Activated CD4-positive, alpha-beta memory T cell treated with anti-CD3 and anti-CD28 coated beads, Interleukin-2, amount 10 ng/mL, durations not matched to agents 7 days and 5 days (primary cell): ENCODE results near the gene CENPVL1. TPM values are rescaled to one million over a fixed set of nuclear protein-coding genes. Genes with fewer than 3 reads are reported as not detected.
"Not testable (repeated sequence)": the region's sequence is repeated elsewhere in the genome, so short reads cannot be mapped to it uniquely, and the experiment has no call there.

Experiments used
- CTCF ChIA-PET: fragments of 350-600 bp; sonication (Branson Sonifier 250); formaldehyde crosslinking; loops from one replicate; lab custom pipeline; 2021; ENCODE audit warnings: antibody characterized with exemption, inconsistent platforms; lab: Charles Lee
- POLR2A ChIA-PET: fragments of 350-600 bp; sonication (Branson Sonifier 250); formaldehyde crosslinking; loops from one replicate; lab custom pipeline; 2021; ENCODE audit warnings: antibody characterized with exemption; lab: Charles Lee
- DNase-seq: peaks from one replicate; pipeline ENCODE4 v3.0.0-alpha.2; 2020
- H3K27ac Mint-ChIP-seq: one replicate; pipeline ENCODE4 v1.8.0; 2021; ENCODE audit warnings: mild to moderate bottlenecking, mixed read lengths
- H3K27me3 Mint-ChIP-seq: one replicate; pipeline ENCODE4 v1.8.0; 2021; ENCODE audit warnings: mixed read lengths
- H3K36me3 Mint-ChIP-seq: one replicate; pipeline ENCODE4 v1.8.0; 2021; ENCODE audit warnings: low read depth, mixed read lengths
- H3K4me1 Mint-ChIP-seq: one replicate; pipeline ENCODE4 v1.8.0; 2021; ENCODE audit warnings: mixed read lengths
- H3K4me3 Mint-ChIP-seq: one replicate; pipeline ENCODE4 v1.8.0; 2021; ENCODE audit warnings: mild to moderate bottlenecking, mixed read lengths
- H3K9me3 Mint-ChIP-seq: one replicate; pipeline ENCODE4 v1.8.0; 2021; ENCODE audit warnings: mixed read lengths
- total RNA-seq, 2 experiments: library from RNA; stranded (reverse); gene quantifications; one replicate each; pipeline ENCODE4 v1.2.3, GENCODE V29; 2021

CENPVL1 gene
- not detected for total RNA-seq

- H3K9me3 Mint-ChIP-seq, H3K27me3 Mint-ChIP-seq, CTCF ChIA-PET, H3K27ac Mint-ChIP-seq, H3K4me1 Mint-ChIP-seq, POLR2A ChIA-PET, H3K36me3 Mint-ChIP-seq, H3K4me3 Mint-ChIP-seq, DNase-seq: not testable (repeated sequence)
Observed at GRCh38 chrX:51710277-51711164, at the start of gene CENPVL1. Gene CENPVL1, plus strand, starts transcription at chrX:51710512. Its CDS starts 0 bp downstream, at chrX:51710512.

DNA sequence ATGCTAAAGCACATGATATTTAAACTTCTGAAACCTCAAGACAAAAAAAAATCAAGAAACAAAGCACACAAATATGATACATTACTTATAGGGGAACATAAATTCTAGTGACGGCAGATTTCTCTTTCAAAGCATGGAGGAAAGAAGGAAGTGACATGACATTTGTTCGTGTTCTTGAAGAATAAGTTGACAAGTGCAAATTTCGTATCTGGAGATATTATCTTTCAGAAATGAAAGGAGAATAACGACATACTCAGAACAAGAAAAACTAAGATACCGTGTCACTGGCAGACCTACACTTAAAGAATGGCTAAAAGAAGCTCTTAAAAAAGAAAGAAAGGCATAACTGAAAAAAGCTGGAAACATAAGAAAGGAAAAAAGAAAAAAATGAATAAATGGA lies 44.3 kb upstream of the CENPVL1 start:
- Mint-ChIP-seq H3K27me3 (no peaks in the 10 kb centered on the region), H3K36me3 (no peaks in the 10 kb centered on the region), H3K27ac (no peak overlapping the region), H3K4me3 (no peak overlapping the region), H3K9me3 (no peaks in the 10 kb centered on the region), H3K4me1 (peaks cover 5% of the 10 kb centered on the region)
- ChIA-PET CTCF (no interaction called here), POLR2A (no interaction called here)
- DNase-seq: no peak

DNA sequence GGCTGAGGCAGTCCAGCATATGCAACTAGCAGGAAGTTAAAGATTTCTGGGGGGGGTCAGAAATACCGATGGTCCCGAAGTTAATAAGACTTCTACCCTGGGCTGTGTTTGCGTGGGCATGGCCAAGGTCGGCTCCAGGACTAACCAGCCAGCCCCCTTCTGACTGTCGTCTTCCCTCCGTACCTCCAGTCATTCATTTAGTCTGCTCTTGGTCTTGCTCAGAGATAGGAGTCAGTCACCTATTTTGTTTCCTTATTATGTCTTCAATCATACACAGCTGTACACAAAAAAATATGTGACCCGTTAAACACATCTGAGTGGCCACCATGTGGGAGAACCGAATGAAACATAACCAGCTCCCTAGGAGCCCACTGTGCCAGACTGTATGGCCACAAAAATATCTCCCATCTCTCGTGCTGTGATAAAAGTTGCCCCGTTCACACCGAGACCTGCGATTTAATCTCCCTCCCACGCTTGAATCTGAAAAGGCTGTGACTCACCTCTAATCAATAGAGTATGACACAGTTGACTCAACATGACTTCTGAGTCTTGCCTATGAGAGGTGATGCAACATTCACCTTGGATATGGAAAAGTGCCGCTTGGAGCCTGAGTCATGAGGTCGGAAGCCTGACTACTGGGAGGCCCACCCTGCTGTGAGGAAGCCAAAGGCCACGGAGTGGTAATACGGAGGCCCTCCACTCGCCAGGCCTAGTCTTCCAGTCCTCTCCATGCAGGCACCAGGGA lies 30.5 kb upstream of the CENPVL1 start:
- not testable (repeated sequence) for H3K27ac Mint-ChIP-seq

DNA sequence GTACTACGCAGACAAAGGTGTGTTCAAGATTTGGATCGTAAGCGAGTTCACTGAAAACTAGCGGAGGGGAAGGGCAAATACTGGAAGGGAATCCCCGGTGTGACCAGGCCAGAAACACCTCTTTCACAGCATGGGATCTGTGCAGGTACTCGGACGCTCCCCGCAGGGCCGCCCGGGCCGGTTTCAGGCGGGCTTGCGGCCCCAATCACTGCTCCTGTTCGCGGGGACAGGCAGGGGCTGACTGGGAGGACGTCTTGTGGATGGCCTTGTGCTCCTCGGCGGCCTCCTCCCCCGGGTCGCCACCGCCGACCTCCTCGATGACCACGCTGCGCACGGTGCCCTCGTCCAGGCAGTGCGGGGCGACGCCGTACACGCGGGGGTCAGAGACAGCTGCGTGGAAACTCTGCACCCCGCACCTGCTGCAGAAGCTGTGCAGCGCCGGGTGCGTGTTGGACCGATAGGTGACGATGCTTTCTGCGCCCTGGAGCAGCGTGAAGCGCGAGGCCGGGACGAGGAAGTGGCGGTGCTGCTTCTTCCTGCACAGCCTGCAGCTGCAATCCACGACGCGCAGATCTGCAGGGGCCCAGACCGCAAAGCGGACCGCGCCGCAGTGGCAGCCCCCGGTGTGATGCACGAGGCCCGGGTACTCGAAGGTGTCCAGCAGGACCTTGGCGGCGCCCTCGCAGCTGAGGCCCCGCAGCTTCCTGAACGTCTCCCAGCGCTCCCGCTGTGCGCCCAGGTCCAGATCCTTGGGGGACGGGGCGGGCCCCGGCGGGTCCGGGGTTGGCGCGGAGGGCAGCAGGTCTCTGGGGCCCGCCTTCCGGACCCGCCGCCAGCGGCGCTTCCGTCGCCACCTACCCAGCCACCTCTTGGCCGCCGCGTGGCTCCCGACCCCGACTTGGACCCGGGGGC lies 28.2 kb upstream of the CENPVL1 start:
- H3K9me3 Mint-ChIP-seq, H3K36me3 Mint-ChIP-seq, H3K27ac Mint-ChIP-seq, H3K4me1 Mint-ChIP-seq, H3K27me3 Mint-ChIP-seq, H3K4me3 Mint-ChIP-seq, CTCF ChIA-PET, DNase-seq, POLR2A ChIA-PET: not testable (repeated sequence)

More for the DNA sequence above, 30.5 kb upstream of the CENPVL1 start:
- H3K27me3 Mint-ChIP-seq, H3K36me3 Mint-ChIP-seq, POLR2A ChIA-PET, H3K9me3 Mint-ChIP-seq, H3K4me1 Mint-ChIP-seq, DNase-seq, CTCF ChIA-PET, H3K4me3 Mint-ChIP-seq: not testable (repeated sequence)

GRCh38 chrX:51682720-51683062 lies 27.6 kb upstream of the CENPVL1 start, which contains the start of gene CENPVL2:
Gene CENPVL2, minus strand, starts transcription at chrX:51682831. Its CDS starts 0 bp downstream, at chrX:51682831.
- H3K4me1 Mint-ChIP-seq, DNase-seq, H3K9me3 Mint-ChIP-seq, H3K27me3 Mint-ChIP-seq, H3K27ac Mint-ChIP-seq, H3K36me3 Mint-ChIP-seq, POLR2A ChIA-PET, CTCF ChIA-PET, H3K4me3 Mint-ChIP-seq: not testable (repeated sequence)

DNA sequence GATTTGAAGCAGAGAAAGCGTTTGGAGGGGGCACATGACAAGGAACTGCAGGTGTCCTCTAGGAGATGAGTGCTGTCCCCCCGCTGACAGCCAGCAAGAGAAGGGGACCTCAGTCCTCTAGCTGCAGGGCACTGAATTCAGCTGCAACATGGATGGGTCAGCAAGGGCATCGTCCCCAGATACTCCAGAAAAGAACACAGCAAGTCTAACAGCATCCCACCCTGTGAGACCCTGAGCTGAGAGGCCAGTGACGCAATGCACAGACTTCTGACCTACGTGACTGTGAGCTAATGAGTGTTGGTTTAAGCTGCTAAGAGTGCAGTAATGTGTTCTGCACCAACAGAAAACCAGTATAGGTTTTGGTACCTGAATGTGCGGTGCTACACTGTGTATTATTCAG lies 16.1 kb upstream of the CENPVL1 start:
- CTCF ChIA-PET: no interaction called here

GRCh38 chrX:51697397-51697796 lies 12.9 kb upstream of the CENPVL1 start:
- DNase-seq: no peak
- no peak overlapping the region for H3K4me3 Mint-ChIP-seq
- H3K4me1 Mint-ChIP-seq: no peaks in the 10 kb centered on the region

More for the DNA sequence above, 16.1 kb upstream of the CENPVL1 start:
- POLR2A ChIA-PET: no interaction called here
- Mint-ChIP-seq H3K36me3 (no peaks in the 10 kb centered on the region), H3K27me3 (no peaks in the 10 kb centered on the region), H3K4me1 (no peaks in the 10 kb centered on the region), H3K4me3 (no peak overlapping the region), H3K27ac (no peak overlapping the region), H3K9me3 (no peaks in the 10 kb centered on the region)
- no peak for DNase-seq

DNA sequence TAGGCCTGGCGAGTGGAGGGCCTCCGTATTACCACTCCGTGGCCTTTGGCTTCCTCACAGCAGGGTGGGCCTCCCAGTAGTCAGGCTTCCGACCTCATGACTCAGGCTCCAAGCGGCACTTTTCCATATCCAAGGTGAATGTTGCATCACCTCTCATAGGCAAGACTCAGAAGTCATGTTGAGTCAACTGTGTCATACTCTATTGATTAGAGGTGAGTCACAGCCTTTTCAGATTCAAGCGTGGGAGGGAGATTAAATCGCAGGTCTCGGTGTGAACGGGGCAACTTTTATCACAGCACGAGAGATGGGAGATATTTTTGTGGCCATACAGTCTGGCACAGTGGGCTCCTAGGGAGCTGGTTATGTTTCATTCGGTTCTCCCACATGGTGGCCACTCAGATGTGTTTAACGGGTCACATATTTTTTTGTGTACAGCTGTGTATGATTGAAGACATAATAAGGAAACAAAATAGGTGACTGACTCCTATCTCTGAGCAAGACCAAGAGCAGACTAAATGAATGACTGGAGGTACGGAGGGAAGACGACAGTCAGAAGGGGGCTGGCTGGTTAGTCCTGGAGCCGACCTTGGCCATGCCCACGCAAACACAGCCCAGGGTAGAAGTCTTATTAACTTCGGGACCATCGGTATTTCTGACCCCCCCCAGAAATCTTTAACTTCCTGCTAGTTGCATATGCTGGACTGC lies 2.8 kb downstream of the CENPVL1 start:
- H3K27me3 Mint-ChIP-seq, H3K36me3 Mint-ChIP-seq, H3K4me1 Mint-ChIP-seq, CTCF ChIA-PET, H3K27ac Mint-ChIP-seq, POLR2A ChIA-PET, H3K4me3 Mint-ChIP-seq, DNase-seq, H3K9me3 Mint-ChIP-seq: not testable (repeated sequence)

More at GRCh38 chrX:51697397-51697796, 12.9 kb upstream of the CENPVL1 start:
- Mint-ChIP-seq H3K36me3 (no peaks in the 10 kb centered on the region), H3K9me3 (no peaks in the 10 kb centered on the region), H3K27me3 (no peaks in the 10 kb centered on the region), H3K27ac (no peak overlapping the region)
- ChIA-PET POLR2A (no interaction called here), CTCF (no interaction called here)

GRCh38 chrX:51728202-51728601 lies 17.9 kb downstream of the CENPVL1 start:
- no peaks in the 10 kb centered on the region for H3K36me3 Mint-ChIP-seq
- no peaks in the 10 kb centered on the region for H3K4me1 Mint-ChIP-seq
- no peak overlapping the region for H3K27ac Mint-ChIP-seq
- DNase-seq: no peak
- no peaks in the 10 kb centered on the region for H3K27me3 Mint-ChIP-seq
- ChIA-PET POLR2A (no interaction called here), CTCF (no interaction called here)
- H3K4me3 Mint-ChIP-seq: no peak overlapping the region
- no peaks in the 10 kb centered on the region for H3K9me3 Mint-ChIP-seq

DNA sequence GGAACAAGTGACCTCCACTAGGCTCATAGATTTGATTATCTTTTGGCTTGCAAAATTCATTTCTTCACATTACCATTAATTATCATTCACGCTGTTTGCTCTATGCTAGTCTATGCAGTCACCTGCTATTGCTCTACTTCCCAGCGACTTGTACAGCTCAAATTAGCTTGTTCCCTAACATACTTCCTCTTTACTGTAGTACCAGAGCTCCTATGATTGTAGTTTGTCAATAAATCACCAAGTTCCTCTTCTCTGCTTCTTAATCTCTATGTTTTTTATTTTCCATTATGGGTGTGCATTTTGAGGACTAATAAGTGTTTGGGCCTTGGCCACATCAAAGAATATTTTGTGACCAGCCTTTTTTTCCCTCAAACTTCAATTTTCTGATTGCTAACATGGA lies 26.8 kb downstream of the CENPVL1 start:
- POLR2A ChIA-PET: no interaction called here
- Mint-ChIP-seq H3K4me1 (no peaks in the 10 kb centered on the region), H3K4me3 (no peak overlapping the region), H3K9me3 (no peaks in the 10 kb centered on the region), H3K36me3 (no peaks in the 10 kb centered on the region), H3K27me3 (peaks cover 9% of the 10 kb centered on the region), H3K27ac (no peak overlapping the region)
- DNase-seq: no peak
- CTCF ChIA-PET: no interaction called here

DNA sequence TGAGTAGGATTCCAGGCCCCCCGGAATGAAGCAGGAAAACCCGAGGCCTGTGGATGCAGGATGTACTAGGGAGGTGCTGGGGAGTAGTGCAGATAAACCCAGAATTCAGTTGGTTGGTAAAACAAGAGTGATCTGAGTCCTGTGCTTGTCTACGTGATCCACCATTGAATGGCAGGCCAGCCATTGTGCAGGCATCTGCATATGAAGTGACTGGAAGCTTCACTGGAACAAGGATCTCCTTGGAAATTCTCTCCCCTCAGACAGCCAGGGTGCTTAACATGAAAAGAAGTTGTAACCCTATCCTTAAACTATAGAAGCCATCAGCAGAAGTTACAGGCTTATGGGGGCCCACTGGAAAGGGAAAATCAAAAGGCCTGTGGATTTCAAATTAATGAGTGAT lies 32.3 kb downstream of the CENPVL1 start:
- Mint-ChIP-seq H3K27ac (no peak overlapping the region), H3K4me3 (no peak overlapping the region), H3K36me3 (peaks cover 33% of the 10 kb centered on the region), H3K27me3 (peaks cover 4% of the 10 kb centered on the region), H3K9me3 (no peaks in the 10 kb centered on the region), H3K4me1 (peaks cover 21% of the 10 kb centered on the region)
- ChIA-PET POLR2A (no interaction called here), CTCF (no interaction called here)
- no peak for DNase-seq

DNA sequence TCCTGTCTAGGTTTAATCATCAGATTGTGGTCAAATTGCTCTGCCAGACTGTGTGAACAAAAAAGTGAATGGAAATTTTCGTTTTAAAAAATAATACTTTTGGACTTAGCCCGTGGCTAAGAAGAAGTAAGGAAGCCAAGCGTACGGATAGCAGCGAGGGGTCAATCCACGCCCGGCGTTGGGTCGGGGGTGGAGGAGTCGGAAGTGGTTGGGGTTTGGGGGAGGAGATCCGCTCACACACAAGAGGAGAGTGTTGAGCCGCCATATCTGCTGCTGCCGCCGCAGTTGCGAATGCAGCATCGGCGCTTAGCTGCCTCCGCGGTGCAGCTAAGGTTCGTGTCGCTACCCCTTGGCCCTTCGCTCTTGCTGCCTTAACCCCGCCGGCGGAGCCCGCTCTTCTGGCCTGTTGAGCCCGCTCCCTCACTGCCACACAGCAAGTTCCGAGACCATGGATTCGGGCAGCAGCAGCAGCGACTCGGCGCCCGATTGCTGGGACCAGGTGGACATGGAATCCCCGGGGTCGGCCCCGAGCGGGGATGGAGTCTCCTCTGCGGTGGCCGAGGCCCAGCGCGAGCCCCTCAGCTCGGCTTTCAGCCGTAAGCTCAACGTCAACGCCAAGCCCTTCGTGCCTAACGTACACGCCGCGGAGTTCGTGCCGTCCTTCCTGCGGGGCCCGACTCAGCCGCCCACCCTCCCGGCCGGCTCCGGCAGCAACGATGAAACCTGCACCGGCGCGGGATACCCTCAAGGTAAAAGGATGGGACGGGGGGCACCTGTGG lies 33.1 kb downstream of the CENPVL1 start, which contains the start of gene GSPT2:
Gene GSPT2, plus strand, starts transcription at position 264 of the 779 bp plus-strand sequence. Its CDS starts 185 bp downstream, at position 449.
- Mint-ChIP-seq H3K4me3 (peak within 1 kb of the TSS; percentile 89), H3K27ac (peak within 1 kb of the TSS; percentile 82), H3K27me3 (no peaks in the 10 kb centered on the region), H3K9me3 (no peaks in the 10 kb centered on the region), H3K4me1 (peaks cover 21% of the 10 kb centered on the region), H3K36me3 (peaks cover 37% of the 10 kb centered on the region)
- CTCF ChIA-PET: no interaction called here
- peak; percentile 79 for DNase-seq
- POLR2A ChIA-PET: interaction anchor here (0.9 to 1.8 kb wide), 2 partner anchors 59 to 149 kb away, joined by 3 to 7 read pairs; no protein-coding TSS in a partner anchor
